Measurements from ENCODE around the gene GUK1.
"Not testable (repeated sequence)": the region's sequence is repeated elsewhere in the genome, so short reads cannot be mapped to it uniquely, and the experiment has no call there.

GUK1 gene

DNA sequence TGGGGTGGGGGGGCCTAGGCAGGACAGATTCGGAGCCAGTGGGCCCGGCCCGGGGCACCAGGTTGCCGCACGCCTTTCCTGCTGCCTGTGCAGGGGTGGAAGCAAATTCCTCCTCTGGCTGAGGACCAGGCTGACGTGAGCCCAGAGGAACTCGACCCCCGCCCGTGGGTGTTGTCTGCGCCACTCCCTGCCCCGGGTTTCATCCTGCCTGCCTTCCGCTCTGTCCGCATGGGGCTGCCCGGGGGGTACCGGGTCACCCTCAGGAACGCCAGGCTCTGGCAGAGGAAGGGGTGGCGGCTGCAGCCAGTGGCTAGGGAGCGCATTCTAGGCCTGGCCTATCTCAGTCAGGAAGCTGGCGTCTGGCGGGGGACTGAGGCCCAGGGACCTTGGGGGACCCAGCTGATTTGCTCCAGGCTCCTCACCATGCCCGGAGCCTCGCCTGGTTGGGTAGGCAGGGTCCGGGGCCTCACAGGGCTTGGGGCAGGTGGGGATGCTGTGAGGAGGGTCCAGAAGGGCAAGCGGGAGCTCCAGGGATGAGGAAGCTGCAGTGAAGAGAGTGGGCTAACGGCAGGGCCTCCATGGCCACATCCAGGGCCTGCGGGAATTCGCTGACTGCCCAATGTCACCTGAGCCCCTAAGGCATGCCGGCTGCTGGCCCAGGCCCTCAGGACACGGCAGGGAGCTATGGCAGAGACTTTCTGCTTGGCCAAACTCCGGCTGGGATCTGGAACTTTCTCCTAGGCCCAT lies 23.1 kb downstream of the GUK1 start:
- no peak for DNase-seq (ENCODE audit: low read depth)

DNA sequence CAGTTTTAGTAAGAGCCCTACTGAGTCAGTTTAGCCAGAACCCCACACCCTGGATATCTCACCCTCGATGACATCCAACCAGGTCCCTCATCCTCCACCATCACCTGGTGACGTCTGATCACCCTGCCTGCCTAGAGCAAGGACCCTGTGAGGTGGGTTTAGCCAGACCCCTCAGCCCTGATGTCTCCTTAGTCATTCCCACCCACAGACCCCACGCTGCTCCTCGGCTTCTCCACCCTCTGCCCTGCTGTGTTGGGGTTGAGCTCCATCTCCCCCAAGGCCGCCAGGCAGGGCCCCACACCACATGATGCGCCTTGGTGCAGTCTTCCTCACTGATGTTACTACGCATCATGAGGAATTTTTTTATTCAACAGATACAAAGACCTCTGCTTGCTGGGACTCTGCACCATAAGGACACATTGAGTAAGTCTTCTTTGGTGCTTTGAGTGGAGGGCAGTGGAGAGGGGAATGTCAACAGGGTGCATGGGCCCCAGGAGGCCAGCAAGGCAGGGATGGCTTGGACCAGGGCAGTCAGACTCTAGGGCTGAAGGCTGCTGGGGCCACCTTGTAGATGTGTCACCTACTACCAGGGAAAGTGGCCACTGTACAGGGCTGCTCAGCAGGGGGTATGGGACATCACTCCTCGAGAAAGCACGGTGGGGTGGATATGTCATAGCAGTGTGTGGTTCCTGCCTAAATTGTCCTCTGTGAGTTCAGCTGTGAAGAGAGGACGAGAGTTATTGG lies 23.9 kb downstream of the GUK1 start:
- DNase-seq (ENCODE audit: low read depth), result no peak

DNA sequence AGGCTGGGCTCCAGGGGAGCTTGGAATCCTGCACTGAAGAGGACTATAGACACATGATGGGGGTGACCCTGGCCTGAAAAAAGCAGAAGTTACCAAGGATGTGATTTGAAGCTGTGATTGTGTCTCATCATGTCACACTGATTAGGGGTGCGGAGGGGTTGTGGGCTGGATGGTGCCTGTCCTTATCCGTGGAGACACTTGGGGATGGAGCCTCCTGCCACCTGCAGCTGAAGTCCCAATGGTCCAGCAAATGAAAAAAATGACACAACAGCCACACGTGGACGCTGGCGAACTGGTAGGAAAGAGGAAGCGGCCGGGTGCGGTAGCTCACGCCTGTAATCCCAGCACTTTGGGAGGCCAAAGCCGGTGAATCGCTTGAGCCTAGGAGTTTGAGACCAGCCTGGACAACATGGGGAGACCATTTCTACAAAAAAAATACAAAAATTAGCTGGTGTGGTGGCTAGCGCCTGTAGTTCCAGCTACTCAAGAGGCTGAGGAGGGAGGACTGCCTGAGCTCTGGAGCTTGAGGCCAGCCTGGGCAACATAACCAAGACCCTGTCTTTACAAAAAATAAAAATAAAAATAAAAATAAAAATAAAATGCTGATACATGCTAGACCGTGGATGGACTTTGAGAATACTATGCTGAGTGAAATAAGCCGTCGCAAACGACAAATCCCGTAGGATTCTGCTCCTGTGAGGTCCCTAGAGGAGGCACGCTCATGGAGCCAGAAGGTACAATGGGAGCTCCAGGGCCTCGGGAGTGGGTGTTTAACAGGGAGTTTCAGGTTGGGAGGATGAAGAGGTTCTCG lies 24.7 kb downstream of the GUK1 start:
- DNase-seq (ENCODE audit: low read depth), result no peak

DNA sequence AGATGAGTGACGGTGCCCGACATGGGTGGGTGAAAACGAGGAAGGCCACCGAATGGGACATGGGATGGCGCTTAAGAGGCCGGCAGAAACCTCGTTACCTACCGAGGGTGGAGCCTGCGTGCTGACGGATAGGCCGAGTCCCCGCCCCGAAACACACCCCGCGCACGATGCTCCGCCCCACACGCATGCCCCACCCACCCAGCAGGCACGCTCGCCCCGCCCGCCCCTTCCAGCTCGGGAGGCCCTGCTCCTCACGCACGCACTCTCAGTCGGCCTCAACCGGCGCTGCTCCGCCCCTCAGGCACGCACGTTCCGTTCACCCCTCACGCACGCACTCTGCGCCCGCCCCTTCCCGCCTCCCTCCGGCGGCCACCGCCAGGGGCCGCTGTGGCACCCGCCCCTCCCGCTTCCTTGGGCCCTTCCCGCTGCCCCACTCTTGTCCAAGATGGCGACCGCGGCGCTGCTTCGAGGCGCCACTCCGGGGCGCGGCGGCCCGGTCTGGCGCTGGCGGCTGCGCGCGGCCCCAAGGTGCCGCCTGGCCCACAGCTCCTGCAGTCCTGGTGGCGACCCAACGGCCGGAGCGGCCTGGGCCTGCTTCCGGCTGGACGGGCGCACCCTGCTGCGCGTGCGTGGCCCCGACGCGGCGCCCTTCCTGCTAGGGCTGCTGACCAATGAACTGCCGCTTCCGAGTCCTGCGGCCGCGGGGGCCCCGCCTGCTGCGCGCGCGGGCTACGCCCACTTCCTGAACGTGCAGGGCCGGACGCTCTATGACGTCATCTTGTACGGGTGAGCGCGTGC lies 25.5 kb downstream of the GUK1 start, which contains the start of gene IBA57:
Gene IBA57, plus strand, starts transcription at position 433 of the 798 bp plus-strand sequence. Its CDS starts 13 bp downstream, at position 446.
- peak; percentile 100 for DNase-seq (ENCODE audit: low read depth)

DNA sequence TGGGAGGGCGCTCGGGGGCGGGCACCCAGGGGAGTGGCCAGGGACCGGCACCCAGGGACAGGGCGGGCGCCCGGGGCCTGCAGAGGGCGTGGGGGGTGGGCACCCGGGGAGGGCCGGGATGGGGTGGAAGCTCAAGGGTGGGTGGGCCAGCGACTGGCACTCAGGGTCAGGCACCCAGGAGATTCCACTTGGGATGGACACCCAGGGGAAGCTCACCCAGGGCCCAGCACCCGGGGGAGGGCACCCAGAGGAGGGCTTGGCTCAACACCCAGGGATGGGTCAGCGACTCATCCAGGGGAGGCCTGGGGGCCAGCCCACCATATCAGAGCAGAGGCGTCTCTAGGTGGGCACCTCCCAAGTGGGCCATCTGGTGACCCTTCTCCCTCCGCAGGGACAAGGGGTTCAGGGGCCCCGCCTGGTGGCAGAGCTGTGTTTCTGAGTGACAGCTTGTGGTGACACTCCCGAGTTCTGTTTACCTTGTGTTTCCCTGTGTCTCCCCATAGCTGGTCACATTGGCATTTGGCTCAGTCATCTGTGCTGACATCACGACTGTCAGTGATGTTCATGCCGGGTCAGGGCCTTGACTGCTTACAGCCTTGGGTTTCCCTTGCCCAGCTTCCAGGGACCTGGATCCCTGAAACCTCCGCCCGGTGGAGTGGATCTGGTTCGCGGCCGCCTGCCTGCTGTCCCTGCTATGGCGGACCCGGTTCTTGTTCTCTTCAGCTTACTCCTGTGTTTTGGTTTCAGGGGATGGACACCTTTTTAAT lies 26.3 kb downstream of the GUK1 start:
- DNase-seq (ENCODE audit: low read depth), result peak; percentile 32

DNA sequence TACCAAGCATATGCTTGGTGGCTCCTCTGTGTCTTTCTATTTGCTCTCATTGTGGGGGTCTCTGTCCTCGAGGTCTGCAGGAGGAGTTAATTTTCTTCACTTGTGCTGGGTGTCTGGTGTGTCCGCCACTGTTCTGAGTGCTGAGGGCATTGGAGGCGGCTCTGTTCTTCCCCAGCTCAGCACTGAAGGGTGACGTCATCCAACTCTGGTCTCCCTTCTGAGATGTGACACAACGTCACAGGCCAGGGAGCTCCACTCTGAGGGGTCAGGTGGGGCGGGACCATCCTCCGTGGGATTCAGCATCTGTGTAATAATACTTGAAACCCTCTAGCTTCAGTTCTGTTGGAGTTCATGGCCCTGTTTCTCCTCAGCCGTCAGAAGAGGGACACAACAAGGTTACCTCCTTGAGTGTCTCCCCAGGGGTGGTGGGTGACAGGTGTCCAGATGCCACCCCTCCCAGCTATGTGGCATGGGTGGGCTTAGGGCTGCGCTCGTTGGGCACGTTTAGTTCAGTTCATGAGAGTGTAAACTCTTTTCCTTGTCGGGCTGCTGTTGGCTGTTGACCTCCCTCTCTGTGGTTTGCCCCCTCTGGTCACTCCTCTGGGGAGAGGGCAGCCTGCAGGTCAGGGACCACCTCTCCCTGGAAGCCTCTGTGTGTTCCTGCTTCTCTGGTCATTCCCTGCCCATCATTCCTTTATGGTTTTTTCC lies 28.6 kb downstream of the GUK1 start:
- DNase-seq (ENCODE audit: low read depth), result no peak

DNA sequence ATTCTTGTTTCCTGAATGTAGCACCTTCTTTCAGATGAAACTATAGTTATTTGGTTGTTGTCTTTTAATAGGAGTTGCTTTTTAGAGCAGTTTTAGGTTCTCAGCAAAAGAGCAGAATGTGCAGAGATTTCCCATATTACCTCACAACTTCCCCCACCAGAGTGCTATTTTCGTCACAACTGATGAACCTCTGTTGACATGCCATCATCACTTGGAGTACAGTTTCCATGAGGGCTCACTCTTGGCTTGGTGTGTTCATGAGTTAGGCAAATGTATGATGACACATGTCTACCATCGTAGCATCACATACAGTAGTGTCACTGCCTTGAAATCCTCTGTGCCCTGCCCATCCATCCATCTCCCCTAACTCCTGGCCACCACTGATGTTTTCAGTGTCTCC lies 29.3 kb downstream of the GUK1 start:
- no peak for DNase-seq (ENCODE audit: low read depth)

DNA sequence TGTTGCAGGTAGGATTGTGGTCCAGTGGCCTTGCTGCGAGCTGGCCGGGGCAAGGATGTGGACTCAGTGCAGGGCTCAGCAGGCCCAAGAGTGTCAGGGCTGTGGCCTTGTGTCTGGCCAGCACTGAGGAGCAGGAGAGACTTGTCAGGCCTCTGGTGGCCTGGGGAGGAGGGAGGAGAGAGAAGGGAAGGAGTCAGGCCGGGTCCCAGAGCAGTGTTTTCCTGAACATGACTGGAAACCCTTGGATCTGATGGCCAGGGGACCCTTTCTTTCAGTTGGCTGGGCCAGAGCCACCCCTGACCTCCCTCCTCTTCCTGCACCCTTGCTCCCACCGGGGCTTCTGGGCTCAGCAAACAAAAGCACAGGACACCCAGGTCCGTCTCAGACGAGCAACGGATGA lies 30.6 kb downstream of the GUK1 start:
- DNase-seq (ENCODE audit: low read depth), result no peak

DNA sequence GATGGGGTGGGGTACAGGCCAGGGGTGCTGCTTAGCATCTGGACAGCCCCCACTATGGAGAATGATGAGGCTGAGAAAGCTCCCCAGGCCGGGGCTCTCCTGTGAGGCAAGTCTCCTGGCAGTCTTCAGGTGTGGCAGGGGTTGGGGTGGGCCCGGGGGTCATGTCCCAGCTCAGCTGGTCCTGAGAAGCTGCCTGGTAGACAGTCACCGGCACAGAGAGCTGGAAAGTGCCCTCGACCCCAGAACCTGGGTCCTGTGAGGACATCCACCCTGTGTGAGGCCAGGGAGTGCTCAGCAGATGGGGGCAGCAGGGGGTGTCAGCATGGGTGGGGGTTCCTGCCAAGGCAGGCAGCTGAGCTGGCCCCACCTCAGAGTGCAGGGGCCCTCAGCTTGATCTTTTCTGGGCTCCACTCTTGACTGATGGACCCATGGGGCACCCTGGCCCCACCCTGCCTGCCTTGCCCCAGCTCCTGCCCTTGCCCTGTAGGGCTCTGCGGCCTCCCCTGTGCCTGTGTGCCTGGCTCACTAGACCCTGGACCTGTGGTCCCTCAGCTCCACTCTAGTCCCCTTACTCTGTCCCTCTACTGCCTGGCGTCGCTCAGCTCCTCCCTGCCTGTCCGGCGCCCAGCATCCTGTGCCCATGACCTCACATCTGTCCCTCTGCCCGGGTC lies 31.3 kb downstream of the GUK1 start:
- no peak for DNase-seq (ENCODE audit: low read depth)

DNA sequence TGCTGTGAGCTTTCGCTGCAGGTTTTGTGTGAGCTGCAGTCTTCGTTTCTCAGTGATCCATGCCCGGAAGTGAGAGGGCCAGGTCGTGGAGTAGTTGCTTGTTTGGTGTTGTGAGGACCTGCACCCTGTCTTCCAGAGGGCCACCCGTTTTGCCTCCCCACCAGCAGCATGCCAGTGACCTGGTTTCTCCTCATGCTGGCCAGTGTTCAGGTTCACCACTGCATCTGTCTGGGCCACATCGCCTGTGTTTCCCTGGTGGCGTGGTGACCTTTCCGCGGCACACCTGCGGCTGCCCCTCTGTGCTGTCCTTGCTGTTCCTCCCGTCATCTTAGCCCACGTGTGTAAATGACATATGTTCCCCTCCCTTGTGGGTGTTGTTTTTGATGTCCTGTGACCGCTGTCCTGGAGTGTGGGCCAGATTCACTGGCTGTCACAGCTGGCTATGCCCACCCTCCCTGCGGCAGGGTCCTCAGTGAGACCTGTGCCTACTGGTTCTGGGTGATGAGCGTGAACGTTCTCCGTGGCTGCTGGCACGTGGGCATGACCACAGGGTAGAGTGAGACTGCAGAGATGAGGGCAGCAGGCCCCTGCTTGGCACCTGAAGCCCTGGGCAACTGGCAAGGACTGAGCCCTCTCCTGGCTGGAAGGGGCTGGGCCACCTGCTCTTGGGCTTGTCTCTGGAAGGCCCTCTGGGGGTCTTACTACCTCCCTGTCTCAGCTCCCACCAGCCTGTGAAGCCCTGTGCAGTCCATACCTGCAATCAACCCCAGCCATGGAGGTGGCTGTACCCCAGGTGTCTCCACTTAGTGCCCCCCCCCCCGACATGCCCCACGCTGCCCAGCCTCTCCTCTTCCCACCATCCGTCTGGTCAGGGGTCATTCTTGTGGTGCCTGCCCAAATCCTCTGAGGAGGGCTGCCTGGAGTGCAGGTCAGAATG lies 32.8 kb downstream of the GUK1 start:
- no peak for DNase-seq (ENCODE audit: low read depth)

DNA sequence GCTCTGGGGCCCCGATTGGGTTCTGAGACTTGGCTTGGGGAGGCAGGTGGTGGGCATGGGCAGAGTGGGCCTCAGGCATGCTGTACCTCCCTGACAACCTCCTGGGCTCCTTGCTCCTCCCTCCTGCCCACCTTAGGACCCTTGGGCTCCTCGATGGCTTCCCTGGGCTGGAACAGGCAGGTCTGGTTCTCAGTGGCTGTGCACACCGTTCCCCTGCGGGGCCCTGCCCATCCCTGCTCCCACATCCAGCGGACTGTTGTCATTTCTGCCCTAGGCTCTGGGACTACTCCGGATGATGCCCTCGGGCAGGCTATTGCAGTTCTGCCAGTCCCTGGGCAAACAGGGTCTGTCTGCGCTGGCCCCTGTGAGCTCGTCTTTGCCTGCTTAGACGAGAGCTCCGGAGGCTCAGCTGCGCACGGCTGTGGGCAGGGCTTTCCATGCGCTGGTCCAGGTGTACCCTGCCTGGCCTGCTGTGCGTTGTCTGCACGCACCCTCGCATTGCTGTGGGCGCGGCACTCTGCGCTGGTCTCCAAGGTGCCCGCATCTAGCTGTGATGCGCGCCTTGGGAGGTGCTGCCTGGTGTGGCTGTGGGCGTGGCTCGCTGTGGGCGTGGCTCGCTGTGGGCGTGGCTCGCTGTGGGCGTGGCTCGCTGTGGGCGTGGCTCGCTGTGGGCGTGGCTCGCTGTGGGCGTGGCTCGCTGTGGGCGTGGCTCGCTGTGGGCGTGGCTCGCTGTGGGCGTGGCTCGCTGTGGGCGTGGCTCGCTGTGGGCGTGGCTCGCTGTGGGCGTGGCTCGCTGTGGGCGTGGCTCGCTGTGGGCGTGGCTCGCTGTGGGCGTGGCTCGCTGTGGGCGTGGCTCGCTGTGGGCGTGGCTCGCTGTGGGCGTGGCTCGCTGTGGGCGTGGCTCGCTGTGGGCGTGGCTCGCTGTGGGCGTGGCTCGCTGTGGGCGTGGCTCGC lies 33.7 kb downstream of the GUK1 start:
- DNase-seq (ENCODE audit: low read depth), result not testable (repeated sequence)

DNA sequence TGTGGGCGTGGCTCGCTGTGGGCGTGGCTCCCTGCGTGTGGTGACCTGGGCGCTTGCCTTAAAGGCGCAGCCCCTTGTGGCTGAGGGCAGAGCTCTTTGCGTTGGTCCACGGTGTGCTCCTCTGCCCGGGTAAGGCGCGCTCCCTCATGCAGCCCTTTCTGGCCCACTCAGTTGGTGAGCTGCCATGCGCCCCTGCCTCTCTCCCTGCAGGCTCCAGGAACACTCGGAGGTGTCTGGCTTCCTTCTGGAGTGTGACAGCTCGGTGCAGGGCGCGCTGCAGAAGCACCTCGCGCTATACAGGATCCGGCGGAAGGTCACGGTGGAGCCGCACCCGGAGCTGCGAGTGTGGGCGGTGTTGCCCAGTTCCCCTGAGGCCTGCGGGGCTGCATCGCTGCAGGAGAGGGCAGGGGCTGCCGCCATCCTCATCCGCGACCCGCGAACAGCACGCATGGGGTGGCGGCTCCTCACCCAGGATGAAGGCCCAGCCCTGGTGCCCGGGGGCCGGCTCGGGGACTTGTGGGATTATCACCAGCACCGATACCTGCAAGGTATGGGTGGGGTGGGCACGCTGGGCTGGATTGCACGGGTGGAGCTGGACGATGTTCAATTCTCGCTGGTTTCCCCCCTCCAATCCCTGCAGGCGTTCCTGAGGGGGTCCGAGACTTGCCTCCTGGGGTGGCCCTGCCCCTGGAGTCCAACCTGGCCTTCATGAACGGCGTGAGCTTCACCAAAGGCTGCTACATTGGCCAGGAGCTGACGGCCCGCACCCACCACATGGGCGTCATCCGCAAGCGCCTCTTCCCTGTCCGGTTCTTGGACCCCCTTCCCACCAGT lies 34.6 kb downstream of the GUK1 start:
- peak; percentile 19 for DNase-seq (ENCODE audit: low read depth)

DNA sequence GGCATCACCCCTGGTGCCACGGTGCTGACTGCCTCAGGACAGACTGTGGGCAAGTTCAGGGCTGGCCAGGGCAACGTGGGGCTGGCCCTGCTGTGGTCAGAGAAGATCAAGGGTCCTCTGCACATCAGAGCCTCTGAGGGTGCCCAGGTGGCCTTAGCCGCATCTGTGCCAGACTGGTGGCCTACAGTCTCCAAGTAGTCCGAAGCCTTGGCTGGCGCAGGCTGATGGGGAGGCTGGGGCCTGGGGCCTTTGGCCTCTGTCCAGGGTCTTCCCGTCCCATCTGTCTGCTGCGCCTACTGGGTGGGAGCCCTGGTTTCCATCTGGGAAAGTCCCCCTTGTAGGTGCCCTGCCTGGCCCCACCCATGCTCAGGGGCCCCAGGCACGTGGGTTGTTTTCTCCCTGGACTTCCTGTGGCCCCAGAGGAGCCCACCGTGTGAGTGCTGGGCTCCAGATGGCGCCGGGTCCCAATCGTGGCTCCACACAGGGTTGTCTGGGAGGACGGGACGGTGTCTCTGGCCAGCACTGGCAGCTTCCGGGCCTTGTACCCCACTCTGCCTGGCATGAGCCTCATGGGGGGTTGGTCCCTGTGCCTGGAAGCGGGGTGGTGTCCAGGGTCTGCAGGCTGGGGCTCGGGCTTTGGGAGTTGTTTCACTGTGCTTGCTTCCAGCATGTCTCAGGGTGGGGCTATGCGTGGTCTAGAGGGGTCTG lies 35.4 kb downstream of the GUK1 start:
- DNase-seq (ENCODE audit: low read depth), result no peak

DNA sequence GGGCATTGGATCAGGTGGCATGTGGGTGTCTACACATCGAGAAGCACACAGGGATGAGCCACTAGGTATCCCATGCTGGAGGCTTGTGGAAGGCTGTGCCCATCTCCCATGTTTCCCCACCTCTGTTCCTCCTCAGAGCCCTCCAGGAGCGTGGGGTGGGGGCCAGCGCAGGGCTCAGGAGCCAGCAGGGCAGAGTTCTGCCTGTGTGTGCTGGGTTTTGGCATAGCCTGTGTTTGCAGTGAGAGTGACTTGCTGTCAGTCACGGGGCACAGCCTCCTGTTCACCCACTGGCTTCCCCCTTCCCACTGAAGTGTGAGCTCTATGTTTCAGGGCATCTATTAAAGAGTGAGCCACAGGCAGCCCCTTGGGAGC lies 35.9 kb downstream of the GUK1 start:
- DNase-seq (ENCODE audit: low read depth), result no peak

DNA sequence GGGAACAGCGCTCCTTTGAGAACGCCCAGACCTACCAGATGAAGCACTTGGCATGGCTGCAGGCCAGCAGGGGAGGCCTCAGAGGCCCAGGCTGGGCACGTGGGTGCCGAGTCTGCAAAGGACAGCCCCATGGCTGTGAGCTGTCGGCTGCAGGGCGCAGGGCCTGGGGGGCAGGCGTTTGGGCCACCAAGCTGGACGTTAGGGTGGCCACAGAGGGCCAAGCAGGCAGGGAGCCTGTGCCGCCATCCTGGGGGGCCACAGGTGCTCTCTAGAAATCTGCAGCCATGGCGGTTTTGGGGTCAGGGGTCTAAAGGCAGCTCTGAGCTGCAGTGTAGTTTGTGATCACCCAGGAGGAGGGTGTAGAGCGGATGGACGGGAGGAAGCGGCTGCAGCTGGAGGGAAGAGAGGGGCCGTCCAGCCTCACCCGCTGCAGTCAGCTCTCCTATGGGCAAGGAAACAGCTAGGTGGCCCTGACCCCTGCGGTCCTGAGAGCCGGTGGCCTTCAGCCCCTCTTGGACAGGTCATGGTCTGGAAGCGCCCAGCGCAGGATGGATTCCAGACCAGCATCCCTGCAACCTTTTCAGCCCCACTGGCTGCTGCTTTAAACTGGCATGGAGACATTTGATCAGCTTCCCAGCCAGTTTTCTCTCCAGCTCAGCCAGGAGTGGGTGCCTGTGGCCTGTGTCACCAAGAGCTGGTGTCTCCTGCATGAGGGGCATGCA lies 36.5 kb downstream of the GUK1 start:
- DNase-seq (ENCODE audit: low read depth), result no peak

DNA sequence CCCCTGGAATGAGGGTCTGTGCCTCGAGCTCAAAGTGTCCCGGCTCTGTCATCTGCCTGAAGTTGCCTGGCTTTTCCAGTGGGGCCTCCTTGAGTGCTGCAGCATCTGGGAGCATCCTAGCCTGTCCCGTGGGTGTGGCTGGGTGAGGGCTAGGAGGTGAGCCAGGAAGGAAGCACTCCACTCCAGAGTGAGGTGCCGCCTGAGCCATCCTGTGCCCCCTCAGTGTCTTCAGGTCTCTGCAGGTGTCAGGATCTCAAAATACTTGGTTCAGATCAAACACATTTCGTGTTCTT lies 37.0 kb downstream of the GUK1 start:
- DNase-seq (ENCODE audit: low read depth), result no peak
